Measurements from ENCODE around the gene CAP2.

- no peak for TF ChIP-seq CTCF (IDR thresholded peaks at IDR 0.05)
- TF ChIP-seq POLR2A (IDR thresholded peaks at IDR 0.05): no peak
Observed at GRCh38 chr6:17393892-17394631, 667 bp downstream of the CAP2 start.

All from uterus (tissue), 2 donors.